Bronchial epithelial cell (primary cell): ENCODE data around the gene EIF4EBP2. TPM values are rescaled to one million over a fixed set of nuclear protein-coding genes. Genes with fewer than 3 reads are reported as not detected.
A peak's percentile ranks its signal among the peaks of the same experiment; 100 is the strongest.

Experiments used
- DNase-seq: peaks from one replicate; pipeline ENCODE4 v3.0.0-alpha.2; 2010; ENCODE audit warnings: low read depth
- FAIRE-seq: peaks from 2 replicates; lab custom pipeline; 2011; peaks lifted over from hg19 to GRCh38; lab: Jason Lieb, UNC
- H3K27me3 ChIP-seq: 2 replicates; pipeline ENCODE4 v1.5.1; 2011; ENCODE audit warnings: low read length; ENCODE audit not compliant: control insufficient read depth, insufficient read depth
- H3K36me3 ChIP-seq: 2 replicates; pipeline ENCODE4 v1.5.1; 2011; ENCODE audit warnings: low read length; ENCODE audit not compliant: control insufficient read depth, insufficient read depth
- H3K4me3 ChIP-seq: 2 replicates; pipeline ENCODE4 v1.5.1; 2011; ENCODE audit warnings: mild to moderate bottlenecking, low read depth, low read length, control low read depth
- CTCF ChIP-seq: IDR thresholded peaks from 2 replicates; pipeline ENCODE4 v1.5.1; 2011; ENCODE audit warnings: mild to moderate bottlenecking, moderate library complexity, low read length, control low read depth, inconsistent platforms; ENCODE audit not compliant: insufficient read depth, severe bottlenecking
- total RNA-seq: library from RNA; depleted of rRNA; stranded (reverse); fragments of >200 nt; gene quantifications from 2 replicates; pipeline ENCODE4 v1.2.1, GENCODE V29; 2014

EIF4EBP2 gene
- total RNA-seq, 1 donor from 2014 or later, result 7.9 TPM

GRCh38 chr10:70426823-70427222 lies 22.9 kb downstream of the EIF4EBP2 start:
- H3K36me3 ChIP-seq, result peaks cover 13% of the 10 kb centered on the region
- FAIRE-seq, result no peak
- no peak overlapping the region for H3K4me3 ChIP-seq
- no peak for DNase-seq
- TF ChIP-seq CTCF, result no peak
- H3K27me3 ChIP-seq, result no peaks in the 10 kb centered on the region

- no peak for TF ChIP-seq CTCF
- DNase-seq (peak; percentile 44), FAIRE-seq (no peak)
- H3K36me3 ChIP-seq, result peaks cover 3% of the 10 kb centered on the region
- no peaks in the 10 kb centered on the region for H3K27me3 ChIP-seq
- no peak overlapping the region for H3K4me3 ChIP-seq
These were observed 26.8 kb downstream of the EIF4EBP2 start for GRCh38 chr10:70430493-70431445.

GRCh38 chr10:70432101-70432500 lies 28.2 kb downstream of the EIF4EBP2 start:
- Histone ChIP-seq H3K27me3 (no peaks in the 10 kb centered on the region), H3K36me3 (no peaks in the 10 kb centered on the region), H3K4me3 (no peak overlapping the region)
- no peak for TF ChIP-seq CTCF
- DNase-seq (no peak), FAIRE-seq (no peak)

GRCh38 chr10:70432561-70433263 lies 28.8 kb downstream of the EIF4EBP2 start:
- DNase-seq, result no peak
- no peak overlapping the region for H3K4me3 ChIP-seq
- no peak for TF ChIP-seq CTCF
- H3K27me3 ChIP-seq, result no peaks in the 10 kb centered on the region
- no peak for FAIRE-seq
- H3K36me3 ChIP-seq, result no peaks in the 10 kb centered on the region

- FAIRE-seq, result no peak
- H3K27me3 ChIP-seq, result peaks cover 3% of the 10 kb centered on the region
- DNase-seq, result no peak
- no peaks in the 10 kb centered on the region for H3K36me3 ChIP-seq
- H3K4me3 ChIP-seq, result no peak overlapping the region
- TF ChIP-seq CTCF, result no peak
These were observed 29.8 kb downstream of the EIF4EBP2 start for GRCh38 chr10:70433581-70434280.
